A673 (cell line): Measurements from ENCODE around the gene ITGA11. TPM values are rescaled to one million over a fixed set of nuclear protein-coding genes. Genes with fewer than 3 reads are reported as not detected.

Experiments used
- BruUV-seq: library from RNA; stranded (reverse); fragments of 400-500 nt; replicated peaks from 2 replicates; lab custom pipeline; 2021; lab: Mats Ljungman, UMichigan
- CTCF ChIA-PET: fragments of 300-600 bp; sonication (Branson Sonifier 250); formaldehyde crosslinking; loops from one replicate; lab custom pipeline; 2022; ENCODE audit warnings: antibody characterized with exemption; lab: Charles Lee
- POLR2A ChIA-PET: fragments of 300-600 bp; sonication (Branson Sonifier 250); formaldehyde crosslinking; loops from one replicate; lab custom pipeline; 2022; ENCODE audit warnings: antibody characterized with exemption; ENCODE audit not compliant: low non-redundant PET; lab: Charles Lee
- DNase-seq: peaks from one replicate; pipeline ENCODE4 v3.0.0-alpha.2; 2015; ENCODE audit warnings: low spot score
- H3K27ac ChIP-seq: fragments of 200-600 bp; sonication (generic); 2 replicates; pipeline ENCODE4 v1.5.1; 2016; ENCODE audit warnings: mixed run types, low read depth, mild to moderate bottlenecking, mixed read lengths, antibody characterized with exemption, low read length; ENCODE audit not compliant: poor library complexity, severe bottlenecking
- H3K27me3 ChIP-seq: fragments of 200-600 bp; sonication (generic); replicated peaks from 2 replicates; pipeline ENCODE4 v1.6.1; 2017; ENCODE audit warnings: mixed run types, low read depth, mild to moderate bottlenecking, mixed read lengths, antibody characterized with exemption, low read length; ENCODE audit not compliant: insufficient read depth, poor library complexity
- H3K36me3 ChIP-seq: fragments of 200-600 bp; sonication (generic); 2 replicates; pipeline ENCODE4 v1.6.1; 2016; ENCODE audit warnings: mixed run types, mild to moderate bottlenecking, mixed read lengths, antibody characterized with exemption, low read length; ENCODE audit not compliant: insufficient read depth, poor library complexity, severe bottlenecking
- H3K4me1 ChIP-seq: fragments of 200-600 bp; sonication (generic); 2 replicates; pipeline ENCODE4 v1.6.1; 2017; ENCODE audit warnings: mixed run types, mild to moderate bottlenecking, mixed read lengths, antibody characterized with exemption, low read length; ENCODE audit not compliant: insufficient read depth, poor library complexity, severe bottlenecking
- H3K4me3 ChIP-seq: fragments of 200-600 bp; sonication (generic); 2 replicates; pipeline ENCODE4 v1.5.1; 2016; ENCODE audit warnings: low read depth, mixed run types, mild to moderate bottlenecking, mixed read lengths, low read length; ENCODE audit not compliant: poor library complexity, severe bottlenecking
- H3K9me3 ChIP-seq: fragments of 200-600 bp; sonication (generic); 2 replicates; pipeline ENCODE4 v1.6.1; 2016; ENCODE audit warnings: mixed run types, low read depth, mild to moderate bottlenecking, mixed read lengths, antibody characterized with exemption, low read length; ENCODE audit not compliant: poor library complexity, severe bottlenecking
- CTCF ChIP-seq: fragments of 300-800, 200-600 bp; sonication (generic); conservative IDR thresholded peaks from 2 replicates; pipeline ENCODE4 v1.5.1; 2017; ENCODE audit warnings: low read depth, mild to moderate bottlenecking, antibody characterized with exemption, low read length, moderate library complexity, mixed read lengths
- EZH2 ChIP-seq: fragments of 200-600 bp; sonication (generic); IDR thresholded peaks from 2 replicates; pipeline ENCODE4 v1.6.1; 2017; ENCODE audit warnings: borderline replicate concordance, low read depth, mild to moderate bottlenecking, mixed read lengths, antibody characterized with exemption, low read length; ENCODE audit not compliant: poor library complexity, severe bottlenecking
- intact Hi-C: fragments of 100-400 bp; cut with micrococcal nuclease; formaldehyde crosslinking; loops from one replicate; pipeline ENCODE4 v1.10.0; 2022; ENCODE audit not compliant: unreplicated experiment
- total RNA-seq: library from RNA; stranded (reverse); gene quantifications from 2 replicates; pipeline ENCODE4 v1.2.3, GENCODE V29; 2021

Gene ITGA11
- total RNA-seq, 1 experiment from 2014 or later = 0.45 TPM

GRCh38 chr15:68305420-68305871 is 126.5 kb downstream of the ITGA11 start:
- CTCF ChIA-PET = interaction anchor here (1.6 kb wide), 1 partner anchor 53 kb away, joined by 30 read pairs; no protein-coding TSS in a partner anchor
- POLR2A ChIA-PET = no interaction called here
- Histone ChIP-seq H3K4me1 (no peaks in the 10 kb centered on the region), H3K36me3 (no peaks in the 10 kb centered on the region), H3K27me3 (no peaks in the 10 kb centered on the region), H3K27ac (no peak overlapping the region), H3K9me3 (no peaks in the 10 kb centered on the region), H3K4me3 (no peak overlapping the region)
- BruUV-seq = no TSS peak
- TF ChIP-seq CTCF (no peak), EZH2 (no peak)
- intact Hi-C loops = loop anchor here (5.0 to 10.0 kb wide), 4 partner anchors 247 to 619 kb away; no protein-coding TSS in a partner anchor
- no peak for DNase-seq

GRCh38 chr15:68304589-68305337 is 127.2 kb downstream of the ITGA11 start:
- H3K9me3 ChIP-seq = no peaks in the 10 kb centered on the region
- no peaks in the 10 kb centered on the region for H3K36me3 ChIP-seq
- H3K27me3 ChIP-seq = no peaks in the 10 kb centered on the region
- no peaks in the 10 kb centered on the region for H3K4me1 ChIP-seq
- H3K27ac ChIP-seq = no peak overlapping the region
- CTCF ChIA-PET = no interaction called here
- no peak overlapping the region for H3K4me3 ChIP-seq
- BruUV-seq = no TSS peak
- intact Hi-C loops = loop anchor here (5.0 to 10.0 kb wide), 4 partner anchors 248 to 620 kb away; no protein-coding TSS in a partner anchor
- no peak for DNase-seq
- POLR2A ChIA-PET = no interaction called here
- TF ChIP-seq EZH2 (no peak), CTCF (no peak)

GRCh38 chr15:68303560-68304436 is 128.2 kb downstream of the ITGA11 start:
- Histone ChIP-seq H3K4me1 (no peaks in the 10 kb centered on the region), H3K36me3 (no peaks in the 10 kb centered on the region), H3K9me3 (no peaks in the 10 kb centered on the region), H3K27ac (no peak overlapping the region), H3K4me3 (no peak overlapping the region), H3K27me3 (no peaks in the 10 kb centered on the region)
- no peak for DNase-seq
- ChIA-PET POLR2A (no interaction called here), CTCF (interaction anchor here (0.7 kb wide), 1 partner anchor 47 kb away, joined by 3 read pairs; no protein-coding TSS in a partner anchor)
- no TSS peak for BruUV-seq
- intact Hi-C loops = loop anchor here (10.0 kb wide), 1 partner anchor 621 kb away; no protein-coding TSS in a partner anchor
- TF ChIP-seq EZH2 = no peak
- no peak for TF ChIP-seq CTCF
